22Rv1 (cell line): Measurements from ENCODE around the gene RPS8.
"Not testable (repeated sequence)": the region's sequence is repeated elsewhere in the genome, so short reads cannot be mapped to it uniquely, and the experiment has no call there.

ENCODE experiments used
- H3K27ac ChIP-seq: fragments of 450-650 bp; 2 replicates; pipeline ENCODE4 v1.5.1; 2017
- CTCF ChIP-seq: fragments of 450-650 bp; IDR thresholded peaks from 2 replicates; pipeline ENCODE4 v1.5.1; 2017; ENCODE audit warnings: mild to moderate bottlenecking
- ZFX ChIP-seq: fragments of 450-650 bp; IDR thresholded peaks from 2 replicates; pipeline ENCODE4 v1.6.1; 2017; ENCODE audit warnings: antibody characterized with exemption, borderline replicate concordance

Gene RPS8

DNA sequence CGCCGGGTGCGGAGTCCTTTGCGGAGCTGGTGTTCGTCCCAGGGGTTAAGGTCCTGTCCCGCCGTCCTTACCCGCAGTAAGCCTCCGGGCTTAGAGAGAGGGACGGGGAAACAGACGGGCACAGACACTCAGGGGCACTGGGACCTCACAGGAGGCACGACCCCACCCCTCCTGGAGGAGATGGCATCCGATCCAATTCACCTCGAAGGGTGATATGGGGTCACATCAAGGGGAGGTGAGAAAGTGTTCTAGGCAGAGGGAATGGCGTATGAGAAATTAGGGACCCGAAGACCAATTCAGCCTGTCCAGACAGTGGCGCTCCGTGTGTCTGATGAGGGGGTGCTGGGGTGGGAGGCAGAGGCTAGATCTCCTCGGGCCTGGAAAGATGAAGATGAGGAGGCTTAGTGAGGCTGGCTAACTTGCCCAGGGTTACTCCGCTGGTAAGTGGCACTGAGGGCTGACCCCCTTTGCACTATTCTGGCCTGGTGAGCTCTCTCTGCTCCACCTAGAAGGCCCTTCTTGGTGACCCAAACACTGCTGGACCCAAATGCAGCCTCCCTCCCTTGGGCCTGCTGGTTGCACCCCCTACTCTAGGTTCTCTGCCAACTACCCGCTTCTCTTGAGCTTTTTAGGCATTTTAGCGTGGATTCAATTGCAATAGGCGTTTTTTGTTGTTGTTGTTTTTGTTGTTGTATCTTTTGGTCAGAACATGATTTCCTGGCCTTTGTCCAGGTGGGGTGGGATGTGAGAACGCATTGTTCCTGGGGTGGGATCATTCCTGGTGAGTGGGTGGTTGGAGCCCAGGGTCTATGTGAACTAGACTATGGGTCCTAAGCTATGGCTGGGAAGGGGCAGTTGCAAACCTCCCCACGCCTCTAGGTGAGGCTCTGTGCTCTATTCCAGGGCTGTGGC is 45.2 kb downstream of the RPS8 start:
- H3K27ac ChIP-seq = peak overlapping the region; percentile 97
- TF ChIP-seq ZFX = no peak
- no peak for TF ChIP-seq CTCF

DNA sequence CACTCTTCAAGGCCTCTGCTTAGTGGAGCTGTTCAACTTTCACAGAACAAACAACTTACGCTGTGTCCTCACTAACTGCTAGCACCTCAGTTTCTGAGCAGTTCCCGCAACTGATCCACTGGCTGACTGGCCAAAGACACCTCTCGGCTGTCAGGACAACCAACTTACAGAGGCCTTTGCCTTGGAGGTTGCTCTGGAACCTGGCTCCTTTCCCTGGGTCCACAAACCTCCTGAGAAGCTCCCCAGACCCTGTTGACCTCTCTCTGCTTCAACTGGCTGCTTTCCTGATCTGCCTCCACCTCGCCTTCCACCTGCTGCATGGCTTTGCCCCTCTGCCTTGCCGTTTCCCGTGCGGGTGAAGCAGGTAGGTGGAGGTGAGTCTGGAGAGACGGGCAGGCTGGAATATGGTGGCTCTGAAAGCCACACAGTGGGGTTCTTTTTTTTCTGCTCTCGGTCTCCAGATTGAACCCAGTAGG is 45.9 kb downstream of the RPS8 start:
- no peak overlapping the region for H3K27ac ChIP-seq

GRCh38 chr1:44822131-44822701 is 46.9 kb downstream of the RPS8 start:
- TF ChIP-seq CTCF = no peak
- no peak for TF ChIP-seq ZFX
- H3K27ac ChIP-seq = no peak overlapping the region

More for the DNA sequence above, 45.9 kb downstream of the RPS8 start:
- TF ChIP-seq ZFX (no peak), CTCF (no peak)

- H3K27ac ChIP-seq = no peak overlapping the region
- no peak for TF ChIP-seq ZFX
- TF ChIP-seq CTCF = no peak
These were observed 47.7 kb downstream of the RPS8 start for GRCh38 chr1:44822981-44823451.

GRCh38 chr1:44824392-44824791 is 49.1 kb downstream of the RPS8 start:
- not testable (repeated sequence) for H3K27ac ChIP-seq

GRCh38 chr1:44826375-44827196 is 51.2 kb downstream of the RPS8 start:
- TF ChIP-seq CTCF (no peak), ZFX (no peak)
- H3K27ac ChIP-seq = no peak overlapping the region

DNA sequence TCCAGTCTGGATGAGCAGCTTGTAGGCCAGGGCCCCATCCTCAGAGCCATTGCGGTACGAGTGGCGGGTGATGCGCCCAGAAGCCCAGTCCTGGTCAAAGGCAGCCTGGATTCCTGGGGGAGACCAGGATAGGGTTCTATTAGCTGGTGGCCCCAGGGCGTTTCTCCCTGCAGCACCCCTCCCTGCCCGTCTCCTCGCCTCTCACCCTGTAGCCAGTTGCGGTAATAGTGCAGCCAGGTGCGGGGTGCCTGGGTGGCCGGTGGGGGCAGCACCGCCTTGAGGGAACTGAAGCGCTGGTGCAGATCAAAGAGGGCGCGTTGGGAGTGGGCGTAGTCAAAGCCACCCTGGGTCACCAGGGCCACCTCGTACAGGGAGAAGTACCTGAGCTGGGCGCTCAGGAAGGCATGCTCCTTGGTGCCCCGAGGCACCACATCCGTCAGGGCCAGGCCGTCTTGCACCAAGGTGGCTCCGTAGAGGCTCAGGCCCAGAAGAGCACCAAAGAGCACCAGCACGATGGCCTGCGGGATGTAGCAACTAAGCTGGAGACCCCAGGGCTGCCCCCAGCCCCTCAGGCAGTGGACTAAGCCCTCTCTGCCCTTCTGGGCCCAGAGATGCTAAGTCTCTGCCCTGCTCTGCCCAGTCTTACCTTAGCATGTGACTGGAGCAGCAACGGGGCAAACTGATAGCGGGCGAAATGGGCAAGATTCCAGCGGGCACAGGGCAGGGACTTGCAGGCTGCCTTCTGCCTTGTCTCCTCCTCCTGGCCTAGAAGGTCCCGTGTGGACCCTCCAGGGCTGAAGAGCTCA is 52.1 kb downstream of the RPS8 start:
- H3K27ac ChIP-seq = no peak overlapping the region
- TF ChIP-seq CTCF = 0 out of 2 replicates have a peak, but pooled peaks have one; percentile 10
- TF ChIP-seq ZFX = no peak
